Gastrocnemius medialis (tissue), 4 donors: ENCODE data around the gene MASP1.

Source experiments
- POLR2A ChIP-seq, 2 donors: fragments of 450-650 bp; IDR thresholded peaks; one replicate each; pipeline ENCODE4 v1.6.1; 2017; ENCODE audit warnings: antibody characterized with exemption in 2 of 2, mild to moderate bottlenecking in 2 of 2, moderate library complexity in 2 of 2
- TF ChIP-seq, protein P1 (sequence below), 5 experiments: fragments of 450-650 bp in 3 of 5; fragments of 200-600 bp in 2 of 5; sonication (generic) in 2 of 5; IDR thresholded peaks in 4 of 5; conservative IDR thresholded peaks in 1 of 5; 1 replicate in 4 of 5; 2 replicates in 1 of 5; pipeline ENCODE4 v1.5.1; 2016 to 2019; ENCODE audit warnings: antibody characterized with exemption in 5 of 5, mild to moderate bottlenecking in 3 of 5, moderate library complexity in 3 of 5

GRCh38 chr3:187196573-187197334 lies 94.8 kb downstream of the MASP1 start:
- TF ChIP-seq, protein P1, sequence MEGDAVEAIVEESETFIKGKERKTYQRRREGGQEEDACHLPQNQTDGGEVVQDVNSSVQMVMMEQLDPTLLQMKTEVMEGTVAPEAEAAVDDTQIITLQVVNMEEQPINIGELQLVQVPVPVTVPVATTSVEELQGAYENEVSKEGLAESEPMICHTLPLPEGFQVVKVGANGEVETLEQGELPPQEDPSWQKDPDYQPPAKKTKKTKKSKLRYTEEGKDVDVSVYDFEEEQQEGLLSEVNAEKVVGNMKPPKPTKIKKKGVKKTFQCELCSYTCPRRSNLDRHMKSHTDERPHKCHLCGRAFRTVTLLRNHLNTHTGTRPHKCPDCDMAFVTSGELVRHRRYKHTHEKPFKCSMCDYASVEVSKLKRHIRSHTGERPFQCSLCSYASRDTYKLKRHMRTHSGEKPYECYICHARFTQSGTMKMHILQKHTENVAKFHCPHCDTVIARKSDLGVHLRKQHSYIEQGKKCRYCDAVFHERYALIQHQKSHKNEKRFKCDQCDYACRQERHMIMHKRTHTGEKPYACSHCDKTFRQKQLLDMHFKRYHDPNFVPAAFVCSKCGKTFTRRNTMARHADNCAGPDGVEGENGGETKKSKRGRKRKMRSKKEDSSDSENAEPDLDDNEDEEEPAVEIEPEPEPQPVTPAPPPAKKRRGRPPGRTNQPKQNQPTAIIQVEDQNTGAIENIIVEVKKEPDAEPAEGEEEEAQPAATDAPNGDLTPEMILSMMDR (IDR thresholded peaks at IDR 0.05 in 4 of 5, conservative IDR thresholded peaks at IDR 0.05 in 1 of 5) = no peak
- no peak for TF ChIP-seq POLR2A (IDR thresholded peaks at IDR 0.05)
